ENCODE data around the gene STAT3.

DNA sequence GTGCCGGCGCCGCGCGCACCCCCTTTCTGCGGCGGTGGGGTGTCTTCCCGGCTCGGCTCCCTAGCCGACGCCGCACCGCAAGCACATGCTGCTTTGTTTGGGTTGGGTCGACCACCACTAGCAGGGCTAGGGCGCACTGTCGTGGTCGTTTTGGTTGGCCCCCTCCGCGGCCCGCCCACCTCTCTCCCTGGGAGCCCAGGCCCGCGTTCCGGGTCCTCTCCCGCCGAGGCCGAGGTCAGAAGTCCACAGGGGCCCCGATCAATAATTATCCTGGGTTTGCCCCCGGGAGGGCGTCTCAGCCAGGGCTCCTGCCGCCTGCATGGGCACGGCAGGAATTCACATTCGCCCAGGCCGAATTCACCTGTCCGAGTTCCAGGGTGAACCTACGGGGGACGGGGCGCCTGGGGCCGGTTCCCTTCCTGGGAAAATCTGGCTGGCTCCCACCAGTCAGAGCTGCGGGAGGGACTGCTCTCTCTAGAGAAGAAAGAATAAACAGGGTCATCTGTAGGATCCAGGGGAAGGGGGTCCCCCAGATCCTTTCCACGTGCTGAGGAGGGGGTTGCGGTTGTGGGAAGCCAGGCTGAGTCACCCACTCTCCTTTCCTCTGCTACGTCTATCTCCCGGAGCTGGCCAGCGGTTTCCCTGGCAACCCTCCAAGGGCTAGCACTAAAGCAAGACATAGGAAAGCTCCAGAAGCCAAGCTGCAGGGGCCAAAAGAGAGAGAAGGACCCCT lies 111.5 kb downstream of the STAT3 start:
- TF ChIP-seq, protein P1, sequence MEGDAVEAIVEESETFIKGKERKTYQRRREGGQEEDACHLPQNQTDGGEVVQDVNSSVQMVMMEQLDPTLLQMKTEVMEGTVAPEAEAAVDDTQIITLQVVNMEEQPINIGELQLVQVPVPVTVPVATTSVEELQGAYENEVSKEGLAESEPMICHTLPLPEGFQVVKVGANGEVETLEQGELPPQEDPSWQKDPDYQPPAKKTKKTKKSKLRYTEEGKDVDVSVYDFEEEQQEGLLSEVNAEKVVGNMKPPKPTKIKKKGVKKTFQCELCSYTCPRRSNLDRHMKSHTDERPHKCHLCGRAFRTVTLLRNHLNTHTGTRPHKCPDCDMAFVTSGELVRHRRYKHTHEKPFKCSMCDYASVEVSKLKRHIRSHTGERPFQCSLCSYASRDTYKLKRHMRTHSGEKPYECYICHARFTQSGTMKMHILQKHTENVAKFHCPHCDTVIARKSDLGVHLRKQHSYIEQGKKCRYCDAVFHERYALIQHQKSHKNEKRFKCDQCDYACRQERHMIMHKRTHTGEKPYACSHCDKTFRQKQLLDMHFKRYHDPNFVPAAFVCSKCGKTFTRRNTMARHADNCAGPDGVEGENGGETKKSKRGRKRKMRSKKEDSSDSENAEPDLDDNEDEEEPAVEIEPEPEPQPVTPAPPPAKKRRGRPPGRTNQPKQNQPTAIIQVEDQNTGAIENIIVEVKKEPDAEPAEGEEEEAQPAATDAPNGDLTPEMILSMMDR (conservative IDR thresholded peaks at IDR 0.05; ENCODE audit: low read length): no peak
- TF ChIP-seq EZH2phosphoT487 (IDR thresholded peaks at IDR 0.05; ENCODE audit: borderline replicate concordance, low read depth, low read length): no peak
